K562 (cell line): ENCODE data around the gene RHEBL1. TPM values are rescaled to one million over a fixed set of nuclear protein-coding genes. Genes with fewer than 3 reads are reported as not detected.
A peak's percentile ranks its signal among the peaks of the same experiment; 100 is the strongest.

ENCODE experiments used
- ATAC-seq: fragments of 200-7000 bp; cut with Tn5 transposase; 3 replicates; pipeline ENCODE4 v1.9.1; 2020; ENCODE audit warnings: moderate library complexity
- BruUV-seq: library from RNA; stranded (reverse); fragments of 400-500 nt; replicated peaks from 2 replicates; lab custom pipeline; 2021; lab: Mats Ljungman, UMichigan
- CTCF ChIA-PET: fragments of 300-600 bp; formaldehyde crosslinking; extraction: SDS; loops from one replicate; lab custom pipeline; 2021; ENCODE audit warnings: low intra/inter-chr PET ratio; lab: Yijun Ruan, JAX
- POLR2A ChIA-PET: fragments of 300-600, 350-650 bp; sonication (Branson Sonifier 250); formaldehyde crosslinking; extraction: SDS; loops from one replicate; lab custom pipeline; 2021; ENCODE audit warnings: antibody characterized with exemption, inconsistent platforms; lab: Yijun Ruan, JAX
- DNase-seq, 4 experiments: peaks; one replicate each; pipeline versions ENCODE4 v3.0.0 to v3.0.0-alpha.2; 2011 to 2018; ENCODE audit warnings: low spot score in 3 of 4, mixed read lengths in 3 of 4; ENCODE audit errors: extremely low read depth in 1 of 4
- FAIRE-seq: peaks from 2 replicates; lab custom pipeline; 2011; peaks lifted over from hg19 to GRCh38; lab: Jason Lieb, UNC
- H2AFZ ChIP-seq: 2 replicates; pipeline ENCODE4 v1.6.0; 2011; ENCODE audit warnings: low read depth, low read length, control low read depth, inconsistent platforms
- H3K27ac ChIP-seq: fragments of 200-600 bp; 3 replicates; pipeline ENCODE4 v1.8.0; 2011; ENCODE audit warnings: low read depth, mild to moderate bottlenecking, control low read depth, inconsistent platforms, low read length, moderate library complexity, mixed read lengths; ENCODE audit errors: extremely low read depth
- H3K27me3 ChIP-seq, 2 experiments: fragments of 300-600 bp in 1 of 2; 2 replicates in 1 of 2; 3 replicates in 1 of 2; pipeline versions ENCODE4 v1.6.0 to v1.8.0; 2011; ENCODE audit warnings: inconsistent platforms in 2 of 2, low read length in 2 of 2, mild to moderate bottlenecking in 1 of 2, mixed read lengths in 1 of 2, moderate library complexity in 1 of 2; ENCODE audit not compliant: control insufficient read depth in 2 of 2, insufficient read depth in 2 of 2
- H3K36me3 ChIP-seq: fragments of 300-600 bp; 3 replicates; pipeline ENCODE4 v1.8.0; 2011; ENCODE audit warnings: mild to moderate bottlenecking, low read length, inconsistent platforms; ENCODE audit not compliant: control insufficient read depth, insufficient read depth
- H3K4me1 ChIP-seq, 2 experiments: fragments of 200-600 bp in 1 of 2; replicated peaks in 1 of 2; 2 replicates in 1 of 2; 3 replicates in 1 of 2; pipeline versions ENCODE4 v1.5.1 to v1.8.0; 2011; ENCODE audit warnings: inconsistent platforms in 2 of 2, low read length in 2 of 2, mild to moderate bottlenecking in 1 of 2, mixed read lengths in 1 of 2, moderate library complexity in 1 of 2; ENCODE audit not compliant: control insufficient read depth in 2 of 2, insufficient read depth in 2 of 2
- H3K4me2 ChIP-seq: 2 replicates; pipeline ENCODE4 v1.6.1; 2011; ENCODE audit warnings: low read length, control low read depth, inconsistent platforms, mixed read lengths; ENCODE audit not compliant: insufficient read depth
- H3K4me3 ChIP-seq: fragments of 200-600 bp; sonication (generic), shearing (Covaris generic); 2 replicates; pipeline ENCODE4 v1.5.1; 2016; ENCODE audit warnings: control low read depth, inconsistent platforms
- H3K79me2 ChIP-seq: fragments of 200-600 bp; 3 replicates; pipeline ENCODE4 v1.8.0; 2011; ENCODE audit warnings: low read length, inconsistent platforms; ENCODE audit not compliant: control insufficient read depth, insufficient read depth
- H3K9ac ChIP-seq, 2 experiments: 2 replicates each; pipeline versions ENCODE4 v1.6.0 to v1.6.1; 2011; ENCODE audit warnings: low read depth in 2 of 2, low read length in 2 of 2, control low read depth in 1 of 2, inconsistent platforms in 1 of 2, mild to moderate bottlenecking in 1 of 2, mixed read lengths in 1 of 2; ENCODE audit not compliant: insufficient read depth in 1 of 2
- H3K9me1 ChIP-seq: one replicate; pipeline ENCODE4 v1.6.0; 2011; ENCODE audit warnings: inconsistent platforms, mild to moderate bottlenecking, low read length, moderate library complexity; ENCODE audit not compliant: control insufficient read depth, insufficient read depth
- H3K9me3 ChIP-seq: replicated peaks from 2 replicates; pipeline ENCODE4 v1.5.1; 2011; ENCODE audit warnings: low read depth, low read length, inconsistent platforms; ENCODE audit not compliant: control insufficient read depth, insufficient read depth
- H4K20me1 ChIP-seq: replicated peaks from 2 replicates; pipeline ENCODE4 v1.6.1; 2011; ENCODE audit warnings: low read length, inconsistent platforms, mixed read lengths; ENCODE audit not compliant: control insufficient read depth, insufficient read depth
- MEF2D ChIP-seq: conservative IDR thresholded peaks from 2 replicates; pipeline ENCODE4 v1.6.1; 2016; ENCODE audit warnings: low read depth, missing genetic modification characterization, missing compliant biosample characterization
- TCF3 ChIP-seq: sonication (generic); formaldehyde crosslinking; IDR thresholded peaks from 2 replicates; pipeline ENCODE4 v1.4.0; 2020; ENCODE audit warnings: mild to moderate bottlenecking, missing genetic modification reagents
- ZBTB8A ChIP-seq: fragments of 450-650 bp; IDR thresholded peaks from 2 replicates; pipeline ENCODE4 v1.6.1; 2018; ENCODE audit warnings: mild to moderate bottlenecking, moderate library complexity; ENCODE audit not compliant: partially characterized antibody
- ZSCAN29 ChIP-seq: fragments of 450-650 bp; IDR thresholded peaks from 2 replicates; pipeline ENCODE4 v1.6.1; 2017
- WGBS: fragments of 100-300 bp; shearing (Covaris generic); methylation state at CpG from one replicate; pipeline ENCODE4 v1.1.6; 2016; ENCODE audit warnings: low coverage, mixed read lengths; ENCODE audit not compliant: insufficient coverage; ENCODE audit errors: missing lambda C conversion rate; 5-methylcytosine and 5-hydroxymethylcytosine counted together
- in situ Hi-C: fragments of 300-500 bp; cut with MboI; formaldehyde crosslinking; loops from 4 replicates; pipeline ENCODE4 v1.15.0; 2018; ENCODE audit warnings: inconsistent platforms, mixed read lengths
- intact Hi-C: fragments of 100-400 bp; cut with micrococcal nuclease; formaldehyde crosslinking; loops from 2 replicates; pipeline ENCODE4 v1.14.2; 2022
- polyA plus RNA-seq, 8 experiments: library from polyadenylated mRNA; depleted of rRNA in 4 of 8; stranded (reverse) in 5 of 8; unstranded in 3 of 8; fragments of >200 nt; fragmentation: Nextera tagmentation in 2 of 8; fragmentation: Illumina TruSeq in 1 of 8; extraction: Ambion mirVana in 2 of 8; extraction: Trizol in 1 of 8; gene quantifications; 2 replicates each; pipeline versions ENCODE4 v1.2.1 to v1.2.3, GENCODE V29; 2011 to 2014; ENCODE audit warnings: inconsistent platforms in 1 of 8, missing spikeins in 1 of 8
- total RNA-seq, 7 experiments: library from RNA; depleted of rRNA in 6 of 7; stranded (reverse); fragments of >200 nt in 6 of 7; fragmentation: Illumina TruSeq in 2 of 7; extraction: Trizol in 2 of 7; gene quantifications; 2 replicates each; pipeline versions ENCODE4 v1.2.1 to v1.2.3, GENCODE V29; 2011 to 2021; ENCODE audit warnings: low replicate concordance in 1 of 7
- TF ChIP-seq, protein P1 (sequence below), 2 experiments: fragments of 450-650 bp; formaldehyde crosslinking in 1 of 2; IDR thresholded peaks; 2 replicates each; pipeline versions ENCODE4 v1.4.0 to v1.6.1; 2014 to 2020; ENCODE audit warnings: mild to moderate bottlenecking in 2 of 2, borderline replicate concordance in 1 of 2, low read depth in 1 of 2

RHEBL1 gene
- total and polyA plus RNA-seq, 9 of the 15 experiments (the other 6 are each of a cell fraction or from before 2014, with no cell fraction given), result 4.3 to 36.1 (median 8.2) TPM

- Histone ChIP-seq H3K9me1 (no peaks in the 10 kb centered on the region), H3K79me2 (peaks cover 12% of the 10 kb centered on the region; the same call in 1 of the 3 replicates), H3K27me3 (no peaks in the 10 kb centered on the region), H3K9ac (peak overlapping the region; percentile 65 to 85), H4K20me1 (no peaks in the 10 kb centered on the region)
- BruUV-seq, result no TSS peak
- 0 out of 2 replicates have a peak, but pooled peaks have one; percentile 7 for TF ChIP-seq ZSCAN29
- no peak for TF ChIP-seq TCF3 (CRISPR knock-in tag)
- TF ChIP-seq ZBTB8A, result no peak
- no peak for TF ChIP-seq MEF2D (tag)
- TF ChIP-seq, protein P1, sequence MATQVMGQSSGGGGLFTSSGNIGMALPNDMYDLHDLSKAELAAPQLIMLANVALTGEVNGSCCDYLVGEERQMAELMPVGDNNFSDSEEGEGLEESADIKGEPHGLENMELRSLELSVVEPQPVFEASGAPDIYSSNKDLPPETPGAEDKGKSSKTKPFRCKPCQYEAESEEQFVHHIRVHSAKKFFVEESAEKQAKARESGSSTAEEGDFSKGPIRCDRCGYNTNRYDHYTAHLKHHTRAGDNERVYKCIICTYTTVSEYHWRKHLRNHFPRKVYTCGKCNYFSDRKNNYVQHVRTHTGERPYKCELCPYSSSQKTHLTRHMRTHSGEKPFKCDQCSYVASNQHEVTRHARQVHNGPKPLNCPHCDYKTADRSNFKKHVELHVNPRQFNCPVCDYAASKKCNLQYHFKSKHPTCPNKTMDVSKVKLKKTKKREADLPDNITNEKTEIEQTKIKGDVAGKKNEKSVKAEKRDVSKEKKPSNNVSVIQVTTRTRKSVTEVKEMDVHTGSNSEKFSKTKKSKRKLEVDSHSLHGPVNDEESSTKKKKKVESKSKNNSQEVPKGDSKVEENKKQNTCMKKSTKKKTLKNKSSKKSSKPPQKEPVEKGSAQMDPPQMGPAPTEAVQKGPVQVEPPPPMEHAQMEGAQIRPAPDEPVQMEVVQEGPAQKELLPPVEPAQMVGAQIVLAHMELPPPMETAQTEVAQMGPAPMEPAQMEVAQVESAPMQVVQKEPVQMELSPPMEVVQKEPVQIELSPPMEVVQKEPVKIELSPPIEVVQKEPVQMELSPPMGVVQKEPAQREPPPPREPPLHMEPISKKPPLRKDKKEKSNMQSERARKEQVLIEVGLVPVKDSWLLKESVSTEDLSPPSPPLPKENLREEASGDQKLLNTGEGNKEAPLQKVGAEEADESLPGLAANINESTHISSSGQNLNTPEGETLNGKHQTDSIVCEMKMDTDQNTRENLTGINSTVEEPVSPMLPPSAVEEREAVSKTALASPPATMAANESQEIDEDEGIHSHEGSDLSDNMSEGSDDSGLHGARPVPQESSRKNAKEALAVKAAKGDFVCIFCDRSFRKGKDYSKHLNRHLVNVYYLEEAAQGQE (IDR thresholded peaks at IDR 0.05; ENCODE audit: borderline replicate concordance), result no peak
- TF ChIP-seq, protein P1 (CRISPR knock-in tag; IDR thresholded peaks at IDR 0.05; ENCODE audit: low read depth), result no peak
- TF ChIP-seq, all 486 proteins: peak for 1
- FAIRE-seq, result no peak
- peak overlapping the region; percentile 92 for H2AFZ ChIP-seq
- intact Hi-C loops, result loop anchor here (1.0 to 2.0 kb wide), 2 partner anchors 39 to 92 kb away; partner anchors contain the start of genes DDN and TUBA1B
- peaks cover 73 to 74% of the 10 kb centered on the region in 2 experiments for H3K4me1 ChIP-seq
- H3K27ac ChIP-seq, result peak overlapping the region; percentile 91
- in situ Hi-C loops, result no loop called here
- peak overlapping the region; percentile 26 for H3K4me3 ChIP-seq
- peak overlapping the region; percentile 81 for H3K4me2 ChIP-seq
- H3K9me3 ChIP-seq, result no peaks in the 10 kb centered on the region
- POLR2A ChIA-PET, result interaction anchor here (0.7 to 6.6 kb wide), 13 partner anchors 8 to 226 kb away, joined by 3 to 103 read pairs (median 8); partner anchors contain the start of genes LMBR1L, RHEBL1, RND1 and TUBA1B
- 5% methylated on average over 14 of the region's 14 CpGs for WGBS
- ATAC-seq, result no peak
- H3K36me3 ChIP-seq, result peaks cover 4% of the 10 kb centered on the region; the same call in 1 of the 3 replicates
- CTCF ChIA-PET, result interaction anchor here (0.6 to 1.8 kb wide), 5 partner anchors 19 to 142 kb away, joined by 3 to 15 read pairs (median 4); no protein-coding TSS in a partner anchor
- DNase-seq, result no peak
Observed at GRCh38 chr12:49091836-49092085, 22.0 kb upstream of the RHEBL1 start.
